Measurements from ENCODE around the gene PCDHB9.
"Not testable (repeated sequence)": the region's sequence is repeated elsewhere in the genome, so short reads cannot be mapped to it uniquely, and the experiment has no call there.

PCDHB9 gene

GRCh38 chr5:141189131-141189530, 2.2 kb downstream of the PCDHB9 start:
- not testable (repeated sequence) for DNase-seq

GRCh38 chr5:141192110-141192725, 5.3 kb downstream of the PCDHB9 start, which contains the start of gene PCDHB10:
Gene PCDHB10, plus strand, starts transcription at chr5:141192353. Its CDS starts 200 bp downstream, at chr5:141192553.
- DNase-seq = no peak

DNA sequence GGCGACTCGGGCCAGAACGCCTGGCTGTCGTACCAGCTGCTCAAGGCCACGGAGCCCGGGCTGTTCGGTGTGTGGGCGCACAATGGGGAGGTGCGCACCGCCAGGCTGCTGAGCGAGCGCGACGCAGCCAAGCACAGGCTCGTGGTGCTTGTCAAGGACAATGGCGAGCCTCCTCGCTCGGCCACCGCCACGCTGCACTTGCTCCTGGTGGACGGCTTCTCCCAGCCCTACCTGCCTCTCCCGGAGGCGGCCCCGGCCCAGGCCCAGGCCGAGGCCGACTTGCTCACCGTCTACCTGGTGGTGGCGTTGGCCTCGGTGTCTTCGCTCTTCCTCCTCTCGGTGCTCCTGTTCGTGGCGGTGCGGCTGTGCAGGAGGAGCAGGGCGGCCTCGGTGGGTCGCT, 7.4 kb downstream of the PCDHB9 start:
- DNase-seq = not testable (repeated sequence)

- DNase-seq = no peak
Observed at GRCh38 chr5:141196363-141196762, 9.4 kb downstream of the PCDHB9 start.

- peak; percentile 42 for DNase-seq
Observed at GRCh38 chr5:141199359-141200235, 12.6 kb downstream of the PCDHB9 start, which contains the start of gene PCDHB11. Gene PCDHB11, plus strand, starts transcription at chr5:141199627. Its CDS starts 148 bp downstream, at chr5:141199775.

GRCh38 chr5:141201126-141201525, 14.2 kb downstream of the PCDHB9 start:
- not testable (repeated sequence) for DNase-seq

DNA sequence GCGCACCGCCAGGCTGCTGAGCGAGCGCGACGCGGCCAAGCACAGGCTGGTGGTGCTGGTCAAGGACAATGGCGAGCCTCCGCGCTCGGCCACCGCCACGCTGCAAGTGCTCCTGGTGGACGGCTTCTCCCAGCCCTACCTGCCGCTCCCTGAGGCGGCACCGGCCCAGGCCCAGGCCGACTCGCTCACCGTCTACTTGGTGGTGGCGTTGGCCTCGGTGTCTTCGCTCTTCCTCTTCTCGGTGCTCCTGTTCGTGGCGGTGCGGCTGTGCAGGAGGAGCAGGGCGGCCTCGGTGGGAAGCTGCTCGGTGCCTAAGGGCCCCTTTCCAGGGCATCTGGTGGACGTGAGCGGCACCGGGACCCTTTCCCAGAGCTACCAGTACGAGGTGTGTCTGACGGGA, 14.7 kb downstream of the PCDHB9 start:
- DNase-seq = not testable (repeated sequence)

DNA sequence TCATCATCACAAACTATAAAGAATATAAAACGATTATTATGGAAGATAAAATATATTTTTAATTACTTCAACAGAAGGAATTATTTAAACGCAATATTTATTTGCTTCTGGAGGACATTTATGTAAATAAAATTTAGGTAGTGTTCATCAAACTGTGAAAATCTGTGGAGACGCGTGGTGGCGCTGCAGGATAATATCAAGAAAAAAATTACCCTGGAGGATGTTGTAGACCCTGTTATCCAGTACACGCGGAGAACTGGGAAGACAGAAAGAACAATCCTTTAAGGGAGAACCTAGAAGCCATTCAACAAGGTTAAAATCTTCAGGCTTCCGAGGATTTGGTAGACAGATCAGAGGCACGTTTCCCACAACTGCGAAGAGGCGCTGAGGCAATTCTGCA, 21.5 kb downstream of the PCDHB9 start, which contains the start of gene PCDHB12:
Gene PCDHB12, plus strand, starts transcription at position 242 of the 400 bp plus-strand sequence. CDS start 189 bp downstream, outside the sequence.
- no peak for DNase-seq

GRCh38 chr5:141210281-141210680, 23.3 kb downstream of the PCDHB9 start:
- DNase-seq = not testable (repeated sequence)

GRCh38 chr5:141210849-141211248, 23.9 kb downstream of the PCDHB9 start:
- DNase-seq = not testable (repeated sequence)

DNA sequence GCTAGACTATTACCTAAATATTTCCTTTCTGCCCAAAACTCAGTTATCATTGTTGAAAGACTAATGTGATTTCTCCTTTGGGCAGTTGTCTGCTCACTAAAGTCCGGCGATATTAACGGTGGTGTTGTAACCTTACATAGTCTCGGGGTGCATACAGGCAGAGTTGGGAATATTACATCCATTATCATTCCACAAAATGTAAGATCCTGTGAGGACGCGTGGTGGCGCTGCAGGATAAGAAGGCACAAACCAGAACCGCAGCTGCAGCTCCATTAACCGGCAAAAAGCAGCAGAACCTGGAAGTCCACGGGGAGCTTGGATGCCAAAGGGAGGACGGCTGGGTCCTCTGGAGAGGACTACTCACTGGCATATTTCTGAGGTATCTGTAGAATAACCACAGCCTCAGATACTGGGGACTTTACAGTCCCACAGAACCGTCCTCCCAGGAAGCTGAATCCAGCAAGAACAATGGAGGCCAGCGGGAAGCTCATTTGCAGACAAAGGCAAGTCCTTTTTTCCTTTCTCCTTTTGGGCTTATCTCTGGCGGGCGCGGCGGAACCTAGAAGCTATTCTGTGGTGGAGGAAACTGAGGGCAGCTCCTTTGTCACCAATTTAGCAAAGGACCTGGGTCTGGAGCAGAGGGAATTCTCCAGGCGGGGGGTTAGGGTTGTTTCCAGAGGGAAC, 26.8 kb downstream of the PCDHB9 start, which contains the start of gene PCDHB13:
Gene PCDHB13, plus strand, starts transcription at position 264 of the 684 bp plus-strand sequence. Its CDS starts 205 bp downstream, at position 469.
- not testable (repeated sequence) for DNase-seq

GRCh38 chr5:141214583-141214982, 27.6 kb downstream of the PCDHB9 start:
- not testable (repeated sequence) for DNase-seq

- DNase-seq = not testable (repeated sequence)
Observed at GRCh38 chr5:141215504-141215903, 28.5 kb downstream of the PCDHB9 start.

DNA sequence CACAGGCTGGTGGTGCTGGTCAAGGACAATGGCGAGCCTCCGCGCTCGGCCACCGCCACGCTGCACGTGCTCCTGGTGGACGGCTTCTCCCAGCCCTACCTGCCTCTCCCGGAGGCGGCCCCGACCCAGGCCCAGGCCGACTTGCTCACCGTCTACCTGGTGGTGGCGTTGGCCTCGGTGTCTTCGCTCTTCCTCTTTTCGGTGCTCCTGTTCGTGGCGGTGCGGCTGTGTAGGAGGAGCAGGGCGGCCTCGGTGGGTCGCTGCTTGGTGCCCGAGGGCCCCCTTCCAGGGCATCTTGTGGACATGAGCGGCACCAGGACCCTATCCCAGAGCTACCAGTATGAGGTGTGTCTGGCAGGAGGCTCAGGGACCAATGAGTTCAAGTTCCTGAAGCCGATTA, 29.1 kb downstream of the PCDHB9 start:
- not testable (repeated sequence) for DNase-seq

DNA sequence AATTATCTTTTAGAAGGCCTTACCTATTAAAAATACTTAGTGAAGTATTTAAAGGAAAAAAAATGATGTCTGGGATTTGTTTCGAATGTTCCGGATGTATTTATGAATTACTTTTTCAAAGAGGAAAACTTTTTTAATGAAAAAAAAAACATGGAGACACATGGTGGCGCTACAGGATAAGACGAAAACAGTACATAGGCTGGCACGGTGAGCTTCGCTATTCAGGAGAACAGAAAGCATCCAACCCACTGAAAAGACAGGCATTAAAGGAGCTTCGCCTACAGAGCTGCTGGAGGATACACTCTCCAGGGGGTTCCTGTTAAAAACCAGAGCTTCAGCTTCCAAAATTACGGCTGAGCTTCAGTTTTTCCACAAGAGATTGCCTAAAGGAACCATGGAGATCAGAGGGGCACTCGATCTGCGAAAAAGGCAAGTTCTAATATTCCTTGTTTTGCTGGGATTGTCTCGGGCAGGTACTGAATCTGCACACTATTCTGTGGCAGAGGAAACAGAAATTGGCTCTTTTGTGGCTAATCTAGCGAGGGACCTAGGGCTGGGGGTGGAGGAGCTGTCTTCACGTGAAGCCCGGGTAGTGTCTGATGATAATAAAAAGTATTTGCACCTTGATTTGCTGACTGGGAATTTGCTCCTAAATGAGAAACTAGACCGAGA, 36.3 kb downstream of the PCDHB9 start, which contains the start of gene PCDHB14:
Gene PCDHB14, plus strand, starts transcription at position 232 of the 672 bp plus-strand sequence. Its CDS starts 163 bp downstream, at position 395.
- DNase-seq = peak; percentile 60

GRCh38 chr5:141224844-141225243, 37.9 kb downstream of the PCDHB9 start:
- not testable (repeated sequence) for DNase-seq

- DNase-seq = not testable (repeated sequence)
Observed at GRCh38 chr5:141225421-141225820, 38.5 kb downstream of the PCDHB9 start.

DNA sequence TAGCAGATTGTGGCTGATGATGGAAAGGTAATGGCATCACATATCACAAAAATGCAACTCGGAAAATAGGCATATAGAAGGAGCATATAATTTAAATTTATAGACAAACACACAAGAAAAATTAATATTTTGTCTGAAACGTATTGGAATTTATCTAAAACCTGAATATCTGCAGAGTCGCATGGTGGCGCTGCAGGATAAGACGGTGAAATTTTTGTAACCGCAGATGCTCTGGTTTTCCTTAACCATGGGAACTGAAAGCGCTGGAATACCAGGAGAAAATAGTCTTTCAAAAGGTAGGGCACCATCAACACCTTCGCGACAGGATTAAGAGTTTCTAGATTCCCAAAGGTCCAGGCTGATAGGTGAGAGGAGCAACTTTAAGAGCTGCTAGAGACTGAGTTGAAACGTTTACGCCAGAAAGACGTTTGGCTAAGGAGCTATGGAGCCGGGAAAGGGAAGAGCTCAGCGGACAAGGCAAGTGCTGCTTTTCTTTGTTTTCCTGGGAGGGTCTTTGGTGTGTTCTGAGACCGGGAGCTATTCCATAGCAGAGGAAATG, 47.2 kb downstream of the PCDHB9 start:
- peak; percentile 21 for DNase-seq

GRCh38 chr5:141235922-141236321, 49.0 kb downstream of the PCDHB9 start:
- DNase-seq = not testable (repeated sequence)

DNA sequence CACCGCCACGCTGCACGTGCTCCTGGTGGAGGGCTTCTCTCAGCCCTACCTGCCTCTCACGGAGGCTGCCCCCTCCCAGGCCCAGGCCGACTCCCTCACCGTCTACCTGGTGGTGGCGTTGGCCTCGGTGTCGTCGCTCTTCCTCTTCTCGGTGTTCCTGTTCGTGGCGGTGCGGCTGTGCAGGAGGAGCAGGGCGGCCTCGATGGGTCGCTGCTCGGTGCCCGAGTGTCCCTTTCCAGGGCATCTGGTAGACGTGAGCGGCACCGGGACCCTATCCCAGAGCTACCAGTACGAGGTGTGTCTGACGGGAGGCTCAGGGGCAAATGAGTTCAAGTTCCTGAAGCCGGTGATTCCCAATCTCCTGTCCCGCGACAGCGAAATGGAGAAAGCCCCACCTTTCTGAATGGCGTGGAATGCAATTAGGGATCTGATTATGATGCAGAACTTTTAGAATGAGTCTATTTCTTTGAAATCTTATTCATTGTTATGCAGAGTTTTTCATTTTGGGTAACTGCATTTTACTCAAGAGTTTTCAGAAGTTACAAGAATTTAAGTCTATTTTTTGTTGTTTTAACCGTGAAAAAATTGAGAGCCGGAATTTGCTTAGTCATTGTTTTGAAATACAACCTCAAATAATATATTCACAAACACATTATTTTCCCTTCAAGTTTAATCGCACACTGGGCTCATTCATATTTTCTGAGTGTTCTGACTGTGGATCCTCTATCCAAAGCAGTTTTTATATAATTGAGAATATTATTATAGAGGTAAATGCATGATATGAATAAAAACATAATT, 49.8 kb downstream of the PCDHB9 start:
- no peak for DNase-seq

Measured in NCI-H2227 treated with DMSO at 0.1 percent for 48 hours (cell line).